ENCODE data around the gene PDLIM7.

The PDLIM7 gene

DNA sequence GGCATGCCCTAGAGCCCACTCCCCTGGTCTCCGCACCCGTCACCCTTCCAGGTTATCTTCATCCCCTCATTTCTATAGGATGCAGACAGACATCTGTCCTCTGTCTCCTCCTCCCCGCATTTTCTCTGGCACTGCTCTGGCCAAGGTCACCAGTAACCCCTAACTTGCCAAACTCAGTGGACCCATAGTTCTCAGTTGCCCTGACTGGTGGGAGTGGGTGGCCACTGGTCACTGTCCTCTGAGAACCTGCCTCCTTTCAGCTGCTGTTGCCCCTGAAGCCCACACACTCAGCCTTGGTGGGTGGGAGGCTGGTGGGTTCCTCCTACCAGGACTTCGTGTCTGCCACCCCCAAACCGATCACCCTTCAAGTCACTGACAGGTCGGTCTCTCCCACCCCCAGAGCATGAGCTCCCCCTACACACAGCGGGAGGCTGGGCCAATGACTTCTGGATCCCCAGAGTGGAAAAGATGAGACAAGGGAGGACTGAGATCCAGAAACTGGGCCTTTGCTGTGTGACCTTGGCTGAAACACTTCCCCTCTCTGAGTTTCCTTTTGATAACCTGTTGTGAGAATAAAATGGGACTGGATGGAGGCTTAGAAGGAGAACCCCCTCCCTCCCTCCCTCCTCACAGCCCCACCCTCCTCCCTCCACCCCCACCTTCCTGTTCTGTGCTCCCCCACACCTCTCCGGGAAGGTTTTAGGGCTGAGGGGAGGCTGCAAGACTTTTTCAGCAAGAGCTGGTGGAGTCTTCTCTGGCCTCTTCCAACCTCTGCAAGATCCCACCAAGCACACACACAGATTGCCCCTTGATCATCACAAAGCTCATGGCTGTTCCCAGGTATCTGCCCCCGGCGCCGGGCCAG is 21.6 kb downstream of the PDLIM7 start:
- no peak for DNase-seq (ENCODE audit: low read depth in 1 of 2, low spot score in 1 of 2)

GRCh38 chr5:177474846-177475562 is 22.4 kb downstream of the PDLIM7 start:
- no peak for DNase-seq (ENCODE audit: low read depth in 1 of 2, low spot score in 1 of 2)

- DNase-seq (ENCODE audit: low read depth in 1 of 2, low spot score in 1 of 2), result no peak
Measured at GRCh38 chr5:177474002-177474476, 23.4 kb downstream of the PDLIM7 start.

- no peak for DNase-seq (ENCODE audit: low read depth in 1 of 2, low spot score in 1 of 2)
Measured at GRCh38 chr5:177473443-177474001, 23.9 kb downstream of the PDLIM7 start, which contains the start of gene DBN1. DBN1 (minus strand) TSS chr5:177473634; CDS start chr5:177473521, 113 bp downstream.

DNA sequence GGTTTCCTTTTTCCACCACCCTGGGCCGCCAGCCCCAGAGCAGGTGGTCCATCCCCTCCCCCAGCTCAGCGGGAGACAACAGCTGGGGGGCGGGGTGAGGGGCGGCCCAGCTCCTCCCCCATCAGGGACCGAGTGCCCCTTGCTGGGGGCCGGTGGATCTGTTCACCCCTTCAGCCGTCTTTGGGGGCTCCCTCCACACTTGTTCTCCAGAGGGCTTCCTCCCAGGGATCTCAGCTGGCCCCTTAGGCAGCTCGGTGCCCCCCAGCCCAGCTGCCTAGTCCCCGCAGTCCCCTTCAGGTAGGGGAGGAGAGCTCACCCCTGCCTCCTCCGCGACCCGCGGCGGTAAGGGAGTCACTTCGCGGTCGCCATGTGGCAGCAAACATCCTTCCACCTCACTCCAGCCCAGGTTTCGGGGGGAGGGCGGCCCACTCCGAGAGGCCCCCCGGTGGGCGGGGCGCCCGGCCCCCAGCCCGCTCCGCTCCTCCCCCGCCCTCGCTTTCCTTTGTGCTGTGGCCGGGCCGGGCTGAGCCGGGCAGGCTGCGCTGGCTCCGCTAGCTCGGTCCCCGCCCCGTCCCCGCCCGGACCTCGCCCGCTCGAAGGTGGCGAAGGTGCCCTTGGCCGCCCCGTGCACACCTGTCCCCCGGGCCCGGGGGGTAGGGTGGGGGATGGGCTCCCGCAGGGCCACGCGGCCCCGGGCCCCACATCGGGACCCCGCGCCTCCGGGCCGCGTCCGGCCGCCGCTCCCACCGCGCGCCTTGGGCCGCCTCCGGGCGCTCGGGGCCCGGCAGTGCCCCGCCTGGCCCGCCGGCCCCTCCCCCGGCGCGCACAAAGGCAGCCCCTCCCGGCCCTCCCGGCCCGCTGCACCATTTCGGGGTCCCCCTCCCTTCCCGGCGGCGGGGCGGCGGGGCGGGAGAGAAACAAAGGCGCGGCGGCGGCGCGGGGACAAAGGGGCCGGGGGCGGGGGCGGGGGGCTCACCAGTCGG is 24.7 kb downstream of the PDLIM7 start:
- DNase-seq (ENCODE audit: low read depth in 1 of 2, low spot score in 1 of 2), result peak in 1 of 2 donors; percentile 37

DNA sequence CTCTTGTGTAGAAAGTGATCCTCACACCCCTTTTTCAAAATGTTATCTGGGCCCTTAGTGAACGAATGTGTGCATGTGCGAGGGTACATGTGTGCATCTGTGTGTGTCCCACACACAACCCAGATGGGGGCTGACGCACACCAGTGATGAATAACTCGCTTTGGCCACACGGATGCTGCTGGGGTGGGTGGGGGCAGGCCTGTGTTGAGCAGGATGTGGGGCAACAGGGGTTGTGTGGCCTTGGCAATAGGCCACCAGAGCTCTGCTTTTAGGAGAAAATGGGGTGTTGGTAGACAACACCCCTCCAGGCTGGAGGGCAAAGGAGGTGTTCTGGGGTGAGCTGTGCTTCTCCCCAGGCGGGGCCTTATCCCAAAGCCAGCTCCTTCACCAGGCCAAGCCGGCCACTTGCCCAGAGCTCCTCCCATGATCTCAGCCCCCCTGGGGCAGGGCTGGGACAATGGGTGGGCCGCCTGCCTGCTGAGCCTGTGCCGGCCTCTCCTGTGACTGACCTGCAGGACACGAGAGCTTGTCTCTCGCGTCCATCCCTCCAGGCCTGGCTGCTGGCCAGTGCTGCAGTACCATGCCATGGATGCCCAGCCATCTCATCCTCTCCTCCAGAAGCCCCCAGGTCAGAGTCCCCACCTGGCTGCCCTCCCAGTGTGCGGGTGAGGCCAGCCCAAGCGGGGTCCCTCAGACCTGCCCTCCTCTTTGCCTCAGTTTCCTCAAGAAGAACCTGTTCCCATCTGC is 25.6 kb downstream of the PDLIM7 start:
- DNase-seq (ENCODE audit: low read depth in 1 of 2, low spot score in 1 of 2), result no peak

GRCh38 chr5:177470759-177471536 is 26.5 kb downstream of the PDLIM7 start:
- DNase-seq (ENCODE audit: low read depth in 1 of 2, low spot score in 1 of 2), result no peak

GRCh38 chr5:177469750-177470525 is 27.5 kb downstream of the PDLIM7 start:
- DNase-seq (ENCODE audit: low read depth in 1 of 2, low spot score in 1 of 2), result no peak

GRCh38 chr5:177468685-177469628 is 28.4 kb downstream of the PDLIM7 start:
- DNase-seq (ENCODE audit: low read depth in 1 of 2, low spot score in 1 of 2), result no peak

GRCh38 chr5:177468329-177468684 is 29.1 kb downstream of the PDLIM7 start:
- no peak for DNase-seq (ENCODE audit: low read depth in 1 of 2, low spot score in 1 of 2)

DNA sequence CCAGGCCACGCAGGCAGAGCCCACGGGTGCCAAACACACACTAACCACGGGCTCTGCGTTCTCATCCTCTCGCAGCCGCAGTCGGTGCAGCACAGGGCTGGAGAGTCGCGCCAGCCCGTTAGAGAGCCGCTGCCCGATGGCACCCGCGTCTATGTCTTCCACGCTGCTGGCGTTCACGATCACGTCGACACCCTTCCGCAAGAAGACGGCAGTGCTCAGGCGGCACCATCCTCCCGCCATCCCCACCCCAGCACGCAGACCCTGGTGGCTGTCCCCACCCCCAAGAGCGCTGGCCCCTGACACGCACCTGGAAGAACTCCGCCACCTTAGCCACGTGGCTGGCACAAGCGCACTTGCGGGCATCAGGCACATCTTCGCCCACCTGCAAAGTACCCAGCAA is 30.0 kb downstream of the PDLIM7 start:
- DNase-seq (ENCODE audit: low read depth in 1 of 2, low spot score in 1 of 2), result no peak

DNA sequence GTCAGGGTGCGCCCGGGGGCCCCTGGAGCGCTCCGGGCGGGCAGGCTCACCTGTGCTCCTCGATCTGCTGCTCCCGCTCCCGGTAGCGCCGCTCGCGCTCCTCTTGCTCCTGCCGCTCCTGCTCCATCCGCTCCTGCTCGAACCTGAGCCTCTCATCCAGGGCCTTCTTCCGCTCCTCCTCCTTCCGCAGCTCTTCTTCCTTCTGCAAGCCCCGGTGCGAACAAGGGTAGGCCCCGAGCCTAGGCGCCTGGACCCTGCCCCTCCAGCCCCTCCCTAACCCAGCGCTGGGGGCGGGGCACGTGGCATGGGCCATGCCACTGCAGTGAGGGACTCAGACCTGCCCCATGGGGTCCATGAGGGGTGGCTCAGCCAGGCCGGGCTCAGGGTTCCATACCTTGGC is 30.5 kb downstream of the PDLIM7 start:
- DNase-seq (ENCODE audit: low read depth in 1 of 2, low spot score in 1 of 2), result no peak

DNA sequence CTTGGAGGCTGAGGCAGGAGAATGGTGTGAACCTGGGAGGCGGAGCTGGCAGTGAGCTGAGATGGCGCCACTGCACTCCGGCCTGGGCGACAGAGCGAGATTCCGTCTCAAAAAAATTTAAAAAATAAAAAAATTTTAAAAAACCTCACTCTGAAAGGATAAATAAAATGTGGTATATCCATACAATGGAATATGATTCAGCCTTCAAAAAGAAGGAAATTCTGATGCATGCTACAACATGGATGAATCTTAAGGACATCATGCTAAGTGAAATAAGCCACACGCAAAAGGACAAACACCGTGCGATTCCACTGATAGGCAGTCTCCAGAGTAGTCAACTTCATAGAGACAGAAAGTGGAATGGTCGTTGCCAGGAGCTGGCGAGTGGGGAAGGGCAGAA is 32.4 kb downstream of the PDLIM7 start:
- no peak for DNase-seq (ENCODE audit: low read depth in 1 of 2, low spot score in 1 of 2)

DNA sequence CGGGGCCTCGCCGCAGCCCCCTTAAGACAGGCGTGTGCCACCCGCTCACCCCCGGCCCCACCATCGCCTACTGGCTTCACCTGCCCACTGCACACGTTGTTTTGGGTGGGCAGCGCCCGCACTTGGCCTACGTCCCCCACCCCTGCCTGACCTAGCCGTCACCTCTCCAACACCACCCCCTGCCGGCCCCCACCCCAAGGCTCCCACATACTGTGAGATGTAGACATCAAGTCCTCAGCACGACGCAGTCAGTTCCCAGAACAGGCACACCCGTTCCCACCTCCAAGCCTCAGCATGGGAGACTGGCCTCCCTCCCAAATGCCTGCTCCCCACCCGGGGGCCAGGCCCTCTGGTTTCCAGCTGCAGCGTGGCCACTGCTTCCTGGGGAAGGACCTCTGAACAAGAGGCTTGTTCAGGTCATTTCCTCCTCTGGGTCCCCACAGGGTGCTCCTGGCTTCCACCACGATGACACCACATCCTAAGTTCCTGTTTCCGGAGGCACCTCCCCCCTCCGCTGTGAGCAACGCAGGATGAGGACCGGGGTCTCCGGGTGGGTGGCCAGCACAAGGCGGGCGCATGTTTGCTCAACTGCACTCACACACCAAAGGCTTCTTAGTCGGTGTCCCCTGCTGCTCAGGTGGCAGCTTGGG is 35.3 kb downstream of the PDLIM7 start:
- DNase-seq (ENCODE audit: low read depth in 1 of 2, low spot score in 1 of 2), result no peak

DNA sequence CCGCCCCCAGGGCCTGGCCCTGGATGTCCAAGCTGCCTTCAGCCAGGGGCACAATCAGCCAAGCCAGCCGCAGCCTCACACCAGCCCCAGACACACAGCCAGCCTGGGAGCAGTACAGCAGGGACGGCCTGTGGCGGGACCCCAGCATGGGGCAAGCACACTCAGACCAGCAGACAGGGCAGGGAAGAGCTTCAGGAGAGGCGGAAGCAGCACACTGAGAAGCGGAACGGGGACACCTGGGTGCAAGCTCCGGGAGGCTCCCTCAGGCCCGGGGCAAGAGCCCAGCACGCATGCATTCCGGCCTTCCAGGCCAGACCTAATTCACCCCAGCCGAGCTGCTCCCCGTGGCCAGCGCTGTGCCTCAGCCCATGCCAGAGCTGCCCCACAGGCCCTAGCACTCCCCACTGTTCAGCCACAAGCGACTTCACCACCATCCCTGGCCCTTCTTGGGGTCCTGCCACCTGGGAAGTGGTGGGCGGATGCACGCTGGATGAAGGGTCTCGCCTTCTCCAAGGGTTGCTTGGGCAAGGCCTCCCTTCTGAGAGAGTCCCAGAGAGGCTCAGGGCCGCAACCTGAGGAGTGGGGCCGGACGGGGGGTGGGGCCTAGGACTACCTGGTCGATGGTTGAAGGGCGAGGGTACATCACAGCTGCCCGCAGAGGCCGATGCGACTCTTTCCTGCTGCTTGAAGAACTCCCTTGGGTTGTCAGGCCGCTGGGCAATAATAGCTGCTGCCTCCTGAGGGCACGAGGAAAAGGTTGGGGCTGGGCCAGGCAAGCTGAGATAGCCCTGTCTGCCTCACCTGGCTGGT is 37.4 kb downstream of the PDLIM7 start:
- DNase-seq (ENCODE audit: low read depth in 1 of 2, low spot score in 1 of 2), result no peak

DNA sequence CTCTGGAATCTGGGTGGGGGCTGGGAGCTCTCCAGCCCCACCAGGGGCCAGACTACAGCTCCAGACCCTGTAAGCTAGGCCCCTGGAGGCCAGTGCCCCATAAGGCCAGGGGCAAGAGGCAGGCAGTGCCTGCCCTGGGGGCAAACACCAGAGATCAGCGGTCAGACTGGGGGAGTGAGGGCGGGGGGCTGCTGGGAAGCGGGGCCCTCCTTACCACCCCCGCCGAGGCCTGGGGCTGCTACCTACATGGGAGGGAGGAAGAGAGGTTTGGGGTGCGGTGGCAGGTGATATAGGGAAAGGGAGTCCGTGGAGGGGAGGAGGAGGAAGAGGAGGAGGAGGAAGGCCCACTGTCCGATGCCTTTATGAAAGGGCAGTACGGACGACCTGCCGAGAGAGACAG is 38.0 kb downstream of the PDLIM7 start:
- DNase-seq (ENCODE audit: low read depth in 1 of 2, low spot score in 1 of 2), result no peak
